ENCODE data around the gene CCM2. TPM values are rescaled to one million over a fixed set of nuclear protein-coding genes. Genes with fewer than 3 reads are reported as not detected.
"Not testable (repeated sequence)": the region's sequence is repeated elsewhere in the genome, so short reads cannot be mapped to it uniquely, and the experiment has no call there.

CCM2 gene
- total RNA-seq, 1 donor from 2014 or later = 89.0 TPM

- H3K4me1 Mint-ChIP-seq = peaks cover 82% of the 10 kb centered on the region
- CTCF ChIA-PET = interaction anchor here (0.7 to 1.3 kb wide), 3 partner anchors 30 to 184 kb away, joined by 3 to 4 read pairs (median 3); partner anchors contain the start of gene H2AZ2
- H3K36me3 Mint-ChIP-seq (ENCODE audit: low read depth) = peaks cover 51% of the 10 kb centered on the region
- no peaks in the 10 kb centered on the region for H3K27me3 Mint-ChIP-seq
- no peak for DNase-seq
- no peak overlapping the region for H3K4me3 Mint-ChIP-seq
- POLR2A ChIA-PET = interaction anchor here (0.9 to 1.6 kb wide), 2 partner anchors 10 to 31 kb away, joined by 3 to 8 read pairs; no protein-coding TSS in a partner anchor
- intact Hi-C loops (cut with micrococcal nuclease) = no loop called here
- H3K9me3 Mint-ChIP-seq = no peaks in the 10 kb centered on the region
- no peak for ATAC-seq (ENCODE audit: low read depth)
- TF ChIP-seq CTCF (IDR thresholded peaks at IDR 0.05) = no peak
- peak overlapping the region; percentile 63 for H3K27ac Mint-ChIP-seq
These were observed 31.8 kb downstream of the CCM2 start for GRCh38 chr7:45031829-45032228.

- H3K36me3 Mint-ChIP-seq (ENCODE audit: low read depth) = peaks cover 49% of the 10 kb centered on the region
- DNase-seq = no peak
- H3K27me3 Mint-ChIP-seq = no peaks in the 10 kb centered on the region
- intact Hi-C loops (cut with micrococcal nuclease) = no loop called here
- ChIA-PET POLR2A (interaction anchor here (0.6 to 1.6 kb wide), 4 partner anchors 10 to 400 kb away, joined by 3 to 8 read pairs (median 5); no protein-coding TSS in a partner anchor), CTCF (interaction anchor here (0.7 to 1.3 kb wide), 3 partner anchors 30 to 185 kb away, joined by 3 to 4 read pairs (median 3); partner anchors contain the start of gene H2AZ2)
- no peaks in the 10 kb centered on the region for H3K9me3 Mint-ChIP-seq
- H3K4me1 Mint-ChIP-seq = peaks cover 79% of the 10 kb centered on the region
- H3K4me3 Mint-ChIP-seq = no peak overlapping the region
- peak overlapping the region; percentile 71 for H3K27ac Mint-ChIP-seq
- no peak for ATAC-seq (ENCODE audit: low read depth)
- TF ChIP-seq CTCF (IDR thresholded peaks at IDR 0.05) = no peak
These were observed 32.4 kb downstream of the CCM2 start for GRCh38 chr7:45032421-45032820.

- ChIA-PET POLR2A (interaction anchor here (1.0 to 2.3 kb wide), 2 partner anchors 32 to 48 kb away, joined by 4 to 14 read pairs; partner anchors contain the start of gene CCM2), CTCF (interaction anchor here (1.2 to 1.3 kb wide), 2 partner anchors 31 to 60 kb away, joined by 3 to 4 read pairs; no protein-coding TSS in a partner anchor)
- peaks cover 49% of the 10 kb centered on the region for H3K36me3 Mint-ChIP-seq (ENCODE audit: low read depth)
- no peaks in the 10 kb centered on the region for H3K9me3 Mint-ChIP-seq
- no peak for ATAC-seq (ENCODE audit: low read depth)
- no peak overlapping the region for H3K4me3 Mint-ChIP-seq
- TF ChIP-seq CTCF (IDR thresholded peaks at IDR 0.05) = no peak
- peak overlapping the region; percentile 71 for H3K27ac Mint-ChIP-seq
- H3K4me1 Mint-ChIP-seq = peaks cover 78% of the 10 kb centered on the region
- no peak for DNase-seq
- no peaks in the 10 kb centered on the region for H3K27me3 Mint-ChIP-seq
- intact Hi-C loops (cut with micrococcal nuclease) = no loop called here
These were observed 33.4 kb downstream of the CCM2 start for GRCh38 chr7:45033261-45033930.

- TF ChIP-seq CTCF (IDR thresholded peaks at IDR 0.05) = no peak
- ChIA-PET CTCF (interaction anchor here (1.2 kb wide), 1 partner anchor 61 kb away, joined by 3 read pairs; no protein-coding TSS in a partner anchor), POLR2A (interaction anchor here (0.7 to 2.3 kb wide), 2 partner anchors 33 to 58 kb away, joined by 3 to 14 read pairs; partner anchors contain the start of gene CCM2)
- no peak for DNase-seq
- no peak for ATAC-seq (ENCODE audit: low read depth)
- Mint-ChIP-seq H3K27me3 (no peaks in the 10 kb centered on the region), H3K9me3 (no peaks in the 10 kb centered on the region), H3K27ac (peak overlapping the region; percentile 71), H3K36me3 (ENCODE audit: low read depth) (peaks cover 54% of the 10 kb centered on the region), H3K4me1 (peaks cover 73% of the 10 kb centered on the region), H3K4me3 (no peak overlapping the region)
- intact Hi-C loops (cut with micrococcal nuclease) = no loop called here
These were observed 33.9 kb downstream of the CCM2 start for GRCh38 chr7:45033931-45034290.

- Mint-ChIP-seq H3K4me1 (peaks cover 65% of the 10 kb centered on the region), H3K36me3 (ENCODE audit: low read depth) (peaks cover 56% of the 10 kb centered on the region)
- H3K27ac Mint-ChIP-seq; H3K27me3 Mint-ChIP-seq; intact Hi-C loops (cut with micrococcal nuclease); H3K4me3 Mint-ChIP-seq; ATAC-seq (ENCODE audit: low read depth); H3K9me3 Mint-ChIP-seq; DNase-seq: not testable (repeated sequence)
- CTCF ChIA-PET = interaction anchor here (2.5 kb wide), 1 partner anchor 61 kb away, joined by 11 read pairs; no protein-coding TSS in a partner anchor
- POLR2A ChIA-PET = interaction anchor here (0.7 to 2.3 kb wide), 2 partner anchors 34 to 59 kb away, joined by 3 to 14 read pairs; partner anchors contain the start of gene CCM2
These were observed 34.7 kb downstream of the CCM2 start for GRCh38 chr7:45034710-45035109.

All from activated B cell treated with CpG ODN at 0.5 μM for 24 hours (primary cell).